Neuron (in vitro differentiated cells): ENCODE results near the gene PIEZO1.

Experiments
- H2AFZ ChIP-seq: one replicate; pipeline ENCODE4 v1.6.1; 2013; ENCODE audit warnings: low read depth, mild to moderate bottlenecking, inconsistent platforms, low read length, moderate library complexity
- H3K27me3 ChIP-seq: one replicate; pipeline ENCODE4 v1.6.1; 2013; ENCODE audit warnings: low read length; ENCODE audit not compliant: insufficient read depth
- H3K36me3 ChIP-seq: one replicate; pipeline ENCODE4 v1.6.1; 2013; ENCODE audit warnings: low read length; ENCODE audit not compliant: insufficient read depth
- H3K4me1 ChIP-seq: one replicate; pipeline ENCODE4 v1.6.1; 2013; ENCODE audit warnings: low read length; ENCODE audit not compliant: insufficient read depth
- H3K4me3 ChIP-seq: 2 replicates; pipeline ENCODE4 v1.5.1; 2013; ENCODE audit warnings: mild to moderate bottlenecking, low read length, moderate library complexity
- H3K9me3 ChIP-seq: one replicate; pipeline ENCODE4 v1.6.1; 2013; ENCODE audit warnings: low read length

The PIEZO1 gene

GRCh38 chr16:88748364-88748763 is 36.7 kb downstream of the PIEZO1 start:
- H3K4me3 ChIP-seq: no peak overlapping the region
- H3K9me3 ChIP-seq: no peaks in the 10 kb centered on the region
- H3K36me3 ChIP-seq: no peaks in the 10 kb centered on the region
- H2AFZ ChIP-seq: no peak overlapping the region
- H3K27me3 ChIP-seq: no peaks in the 10 kb centered on the region
- peaks cover 2% of the 10 kb centered on the region for H3K4me1 ChIP-seq

DNA sequence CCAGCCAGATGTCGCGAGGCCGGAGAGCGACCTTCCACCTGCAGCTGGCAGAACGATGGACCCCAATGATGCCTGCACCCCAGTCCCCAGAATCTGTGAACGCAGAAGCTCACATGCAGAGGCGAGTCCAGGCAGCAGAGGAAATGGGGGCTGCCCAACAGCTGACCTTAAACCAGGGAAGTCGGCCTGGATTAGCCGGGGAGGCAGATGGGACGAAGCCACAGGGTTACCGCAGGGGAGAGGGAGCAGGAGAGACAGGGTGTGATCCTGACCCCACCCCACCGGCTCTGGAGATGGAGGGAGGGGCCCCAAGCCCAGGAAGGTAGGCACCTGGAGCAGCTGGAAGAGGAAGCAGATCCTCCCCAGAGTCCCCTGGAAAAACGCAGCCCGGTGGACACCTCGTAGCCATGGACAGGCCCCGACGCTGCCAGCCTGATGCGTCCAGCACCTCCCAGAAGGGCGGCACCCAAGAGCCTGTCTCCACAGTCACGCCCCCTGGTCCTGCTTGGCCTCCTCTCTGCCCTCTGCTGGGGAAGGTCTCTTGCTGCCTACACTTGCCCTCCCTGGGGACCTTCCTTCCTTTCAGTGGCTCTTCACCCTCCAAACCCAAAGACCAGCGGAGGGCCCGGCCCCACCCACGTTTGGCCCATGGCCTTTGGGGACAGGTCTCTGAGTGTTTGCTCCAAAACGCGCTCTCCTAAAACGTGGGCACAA is 37.3 kb downstream of the PIEZO1 start:
- Histone ChIP-seq H3K9me3 (no peaks in the 10 kb centered on the region), H2AFZ (no peak overlapping the region), H3K27me3 (no peaks in the 10 kb centered on the region), H3K4me3 (no peak overlapping the region), H3K36me3 (no peaks in the 10 kb centered on the region), H3K4me1 (peaks cover 2% of the 10 kb centered on the region)

DNA sequence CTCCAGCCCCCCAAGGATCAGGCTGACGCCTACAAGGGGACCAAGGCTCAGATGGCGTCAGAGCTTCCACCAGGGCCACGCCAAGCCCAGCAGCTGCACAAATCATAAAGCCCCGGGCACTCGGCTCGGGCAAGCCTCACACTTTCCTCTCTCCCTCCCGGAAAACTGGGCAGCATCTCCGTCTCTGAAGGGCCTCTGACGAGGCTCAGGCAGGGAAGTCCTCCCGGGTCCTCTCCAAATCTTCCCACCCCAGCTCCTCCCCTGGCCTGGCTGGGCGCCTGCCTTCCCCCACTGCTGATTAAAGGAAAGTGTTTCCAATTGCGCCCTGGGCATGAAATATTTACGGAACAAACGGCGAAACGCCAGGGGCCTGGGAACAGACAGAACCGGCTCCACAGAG is 38.5 kb downstream of the PIEZO1 start:
- no peak overlapping the region for H3K4me3 ChIP-seq
- no peaks in the 10 kb centered on the region for H3K36me3 ChIP-seq
- H2AFZ ChIP-seq: no peak overlapping the region
- H3K27me3 ChIP-seq: no peaks in the 10 kb centered on the region
- H3K4me1 ChIP-seq: peaks cover 2% of the 10 kb centered on the region
- H3K9me3 ChIP-seq: no peaks in the 10 kb centered on the region

DNA sequence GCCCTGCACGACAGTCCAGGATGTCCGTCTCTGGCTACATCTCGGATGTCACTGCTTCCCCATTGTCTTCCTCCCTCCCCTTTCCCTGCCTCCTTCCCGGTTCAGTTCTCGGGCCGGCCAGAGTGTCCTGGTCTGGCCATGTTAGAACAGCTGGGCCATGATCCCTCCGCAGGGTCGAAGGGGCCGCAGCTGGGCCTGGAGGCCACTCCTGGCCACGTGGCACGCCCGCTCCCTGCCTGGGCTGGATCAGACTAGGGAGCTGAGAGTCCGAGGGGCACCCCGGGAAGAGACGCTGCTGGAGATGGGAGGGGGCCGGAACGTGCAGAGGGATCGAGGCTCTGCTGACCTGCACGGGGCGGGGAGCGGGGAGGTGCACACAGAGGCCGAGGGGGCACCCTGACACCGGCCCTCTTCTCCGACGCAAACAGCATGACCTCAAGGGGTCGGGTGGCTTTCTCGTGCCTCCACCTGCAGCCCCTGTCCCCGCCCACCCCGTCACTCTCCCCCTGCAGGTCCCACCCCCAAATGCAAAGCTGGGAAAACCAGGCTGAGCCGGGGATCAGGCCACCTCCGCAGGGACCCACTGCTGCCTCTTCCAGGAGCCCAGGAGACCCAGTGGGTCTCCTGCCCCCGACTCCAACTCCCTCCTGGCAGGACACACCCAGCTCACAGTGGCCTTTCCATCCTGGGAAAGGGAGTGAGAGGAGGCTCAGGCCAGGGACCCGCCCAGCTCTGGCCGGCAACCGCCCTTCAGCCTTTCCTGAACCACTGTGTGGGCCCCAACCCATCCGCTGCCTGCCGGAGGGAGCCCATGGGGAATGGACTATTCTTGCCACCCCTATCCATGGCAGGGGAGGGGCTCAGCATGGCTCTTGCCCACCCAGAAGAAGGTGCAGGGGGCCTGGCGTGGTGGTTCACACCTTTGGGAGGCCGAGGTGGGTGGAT is 40.2 kb downstream of the PIEZO1 start:
- Histone ChIP-seq H3K36me3 (no peaks in the 10 kb centered on the region), H3K4me3 (no peak overlapping the region), H2AFZ (no peak overlapping the region), H3K4me1 (peaks cover 2% of the 10 kb centered on the region), H3K9me3 (no peaks in the 10 kb centered on the region), H3K27me3 (no peaks in the 10 kb centered on the region)

DNA sequence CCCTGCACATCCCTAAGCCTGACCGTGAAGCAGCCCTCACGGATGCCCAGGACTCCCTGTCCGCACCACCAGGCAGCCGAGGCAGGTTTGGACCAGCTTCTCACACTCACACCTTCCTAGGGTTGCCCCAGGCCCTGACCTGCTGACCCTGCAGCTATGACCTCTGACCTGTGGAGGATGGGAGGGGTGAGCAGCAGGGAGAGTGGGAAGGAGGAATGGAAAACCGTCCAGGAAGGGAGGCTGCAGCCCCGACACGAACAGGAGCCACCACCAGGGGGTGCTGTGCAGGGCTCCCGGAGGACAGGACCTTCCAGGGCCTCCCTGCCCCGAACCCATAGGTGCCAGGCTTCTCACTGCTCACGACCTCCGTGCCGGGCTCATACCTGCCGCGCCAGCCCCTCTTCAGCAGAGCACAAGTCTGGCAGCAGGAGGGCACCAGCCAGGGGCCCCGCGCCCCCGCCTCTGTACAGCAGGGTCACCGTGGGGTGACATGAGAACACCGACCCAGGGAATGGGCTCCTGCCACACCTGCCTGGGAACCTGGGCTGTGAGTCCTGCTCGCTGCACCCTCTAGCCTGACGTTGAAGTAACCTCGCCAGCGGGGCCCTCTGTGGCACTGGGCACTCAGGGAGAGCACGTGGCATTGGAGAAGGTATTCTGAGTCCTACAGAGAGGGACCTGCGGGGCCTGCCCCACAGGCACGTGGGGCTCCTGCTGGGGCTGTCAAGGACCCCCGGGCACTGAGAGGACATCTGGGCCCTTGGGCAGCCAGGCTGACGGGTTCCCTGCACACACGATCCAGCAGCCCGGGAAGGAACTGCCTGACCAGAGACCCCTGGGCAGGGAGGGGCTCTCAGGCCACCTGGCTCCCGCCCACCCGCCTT is 41.1 kb downstream of the PIEZO1 start:
- Histone ChIP-seq H3K9me3 (no peaks in the 10 kb centered on the region), H3K4me1 (peaks cover 2% of the 10 kb centered on the region), H3K27me3 (no peaks in the 10 kb centered on the region), H2AFZ (no peak overlapping the region), H3K4me3 (no peak overlapping the region), H3K36me3 (no peaks in the 10 kb centered on the region)

GRCh38 chr16:88742896-88743605 is 42.0 kb downstream of the PIEZO1 start:
- Histone ChIP-seq H3K4me1 (peaks cover 2% of the 10 kb centered on the region), H3K9me3 (no peaks in the 10 kb centered on the region), H3K36me3 (no peaks in the 10 kb centered on the region)

DNA sequence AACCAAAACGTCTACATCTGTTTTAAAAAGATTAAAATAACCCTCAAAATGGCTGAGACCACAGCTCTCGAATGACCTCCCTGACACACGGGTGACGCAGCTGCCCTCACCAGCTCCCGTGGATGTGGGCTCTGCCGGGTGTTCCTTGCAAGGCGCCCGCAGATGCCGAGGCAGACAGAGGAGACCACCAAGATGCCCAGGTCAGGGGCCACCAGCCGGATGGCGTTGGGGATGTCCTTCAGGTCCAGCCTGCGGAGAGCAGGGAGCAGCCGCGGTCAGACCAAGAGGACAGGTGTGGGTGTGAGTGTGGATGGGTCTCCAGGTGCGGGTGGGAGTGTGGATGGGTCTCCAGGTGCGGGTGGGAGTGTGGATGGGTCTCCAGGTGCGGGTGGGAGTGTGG is 43.7 kb downstream of the PIEZO1 start:
- H3K27me3 ChIP-seq: no peaks in the 10 kb centered on the region
- H3K36me3 ChIP-seq: no peaks in the 10 kb centered on the region
- H3K4me3 ChIP-seq: no peak overlapping the region

More at GRCh38 chr16:88742896-88743605, 42.0 kb downstream of the PIEZO1 start:
- Histone ChIP-seq H2AFZ (no peak overlapping the region), H3K4me3 (no peak overlapping the region), H3K27me3 (no peaks in the 10 kb centered on the region)

DNA sequence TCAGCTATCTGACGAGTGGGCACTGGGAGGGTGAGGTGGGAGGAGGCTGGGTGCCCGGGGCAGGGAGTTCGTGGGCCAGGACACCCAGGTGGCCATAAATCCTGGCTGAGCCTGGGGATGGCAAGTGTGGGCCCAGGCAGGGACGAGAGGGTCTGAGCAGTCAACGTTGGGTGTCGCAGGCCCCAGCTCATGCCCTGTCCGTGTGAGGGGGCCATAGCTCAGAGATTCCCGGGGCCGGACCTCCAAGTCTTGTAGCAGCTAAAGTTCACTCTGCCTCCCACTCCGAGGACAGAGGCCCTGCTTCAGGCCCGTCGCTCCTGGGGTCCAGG is 44.3 kb downstream of the PIEZO1 start:
- no peaks in the 10 kb centered on the region for H3K36me3 ChIP-seq
- H3K9me3 ChIP-seq: no peaks in the 10 kb centered on the region
- peaks cover 2% of the 10 kb centered on the region for H3K4me1 ChIP-seq
- no peak overlapping the region for H2AFZ ChIP-seq
- no peaks in the 10 kb centered on the region for H3K27me3 ChIP-seq
- H3K4me3 ChIP-seq: no peak overlapping the region

More for the DNA sequence above, 43.7 kb downstream of the PIEZO1 start:
- Histone ChIP-seq H3K4me1 (peaks cover 2% of the 10 kb centered on the region), H2AFZ (no peak overlapping the region), H3K9me3 (no peaks in the 10 kb centered on the region)

DNA sequence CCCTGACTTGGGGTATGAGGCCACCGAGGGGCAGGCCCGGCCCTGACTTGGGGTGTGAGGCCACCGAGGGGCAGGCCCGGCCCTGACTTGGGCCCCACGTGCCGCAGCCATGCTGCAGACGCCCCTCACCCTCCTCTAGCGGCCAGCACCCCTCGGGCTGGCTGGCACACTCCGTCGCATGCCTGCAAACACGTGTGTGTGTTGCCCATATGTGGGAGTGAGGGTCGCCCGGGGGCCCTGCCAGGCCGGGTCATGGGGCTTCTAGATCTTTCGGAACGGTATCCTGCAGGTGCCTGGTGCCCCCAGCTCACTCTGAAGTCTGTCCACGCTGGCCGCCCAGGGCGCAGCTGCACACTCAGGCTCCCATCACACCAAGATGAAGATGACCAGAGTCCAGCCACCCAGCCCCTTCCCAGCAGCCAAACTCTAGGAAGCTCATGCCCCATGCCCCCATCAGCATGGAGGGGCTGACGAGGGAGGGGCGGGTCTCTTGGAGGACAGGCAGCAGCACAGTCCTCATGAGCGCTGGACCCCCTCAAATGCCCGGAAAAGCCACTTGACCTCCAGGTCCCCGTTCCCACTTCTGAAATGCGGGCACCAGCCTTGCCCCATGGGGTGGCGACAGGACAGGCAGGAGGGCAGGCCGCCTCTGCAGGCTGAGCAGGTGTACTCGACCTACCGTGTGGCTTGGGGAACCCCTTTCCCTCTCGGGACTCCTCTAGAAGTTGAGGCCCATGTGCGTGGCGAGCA is 44.9 kb downstream of the PIEZO1 start:
- peaks cover 2% of the 10 kb centered on the region for H3K4me1 ChIP-seq
- H2AFZ ChIP-seq: no peak overlapping the region
- no peak overlapping the region for H3K4me3 ChIP-seq
- no peaks in the 10 kb centered on the region for H3K27me3 ChIP-seq
- H3K36me3 ChIP-seq: no peaks in the 10 kb centered on the region
- no peaks in the 10 kb centered on the region for H3K9me3 ChIP-seq

- Histone ChIP-seq H3K4me3 (no peak overlapping the region), H3K36me3 (no peaks in the 10 kb centered on the region), H2AFZ (no peak overlapping the region), H3K27me3 (no peaks in the 10 kb centered on the region), H3K9me3 (no peaks in the 10 kb centered on the region), H3K4me1 (peaks cover 2% of the 10 kb centered on the region)
These were observed 45.7 kb downstream of the PIEZO1 start for GRCh38 chr16:88739139-88739976.
